ENCODE data around the gene ISYNA1. TPM values are rescaled to one million over a fixed set of nuclear protein-coding genes. Genes with fewer than 3 reads are reported as not detected.

The ISYNA1 gene
- total and polyA plus RNA-seq, 2 of the 4 experiments (the other 2 are of a cell fraction), result 3.4 to 24.7 TPM

DNA sequence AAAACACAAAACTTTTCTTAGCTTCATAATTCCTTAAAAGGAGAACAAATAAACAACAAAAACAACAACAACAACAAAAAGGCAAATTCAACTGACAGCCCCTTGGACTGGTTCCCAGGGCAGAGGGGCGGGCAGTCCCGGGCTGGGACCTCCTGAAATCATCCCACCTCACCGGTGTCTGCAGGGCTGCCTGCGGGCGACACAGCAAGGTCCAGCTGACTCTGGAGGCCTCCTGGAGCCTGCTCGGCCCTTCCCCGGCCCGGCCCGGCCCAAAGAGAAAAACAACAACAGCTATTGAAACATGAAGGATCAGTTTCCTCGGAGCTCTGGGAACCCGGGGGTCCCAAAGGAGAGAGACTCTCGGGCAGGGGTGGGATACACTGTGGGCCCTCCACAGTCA, 5.0 kb upstream of the ISYNA1 start:
- dilution Hi-C loops (cut with HindIII; ENCODE audit: low sequenced_read_pairs, unreplicated experiment), result no loop called here

More for the DNA sequence above, 5.0 kb upstream of the ISYNA1 start:
- in situ Hi-C loops (cut with MboI; ENCODE audit: low sequenced_read_pairs), result no loop called here
- H3K27me3 ChIP-seq (ENCODE audit: control insufficient read depth, insufficient read depth, low read length), result no peaks in the 10 kb centered on the region
- no peak overlapping the region for H4K91ac ChIP-seq (ENCODE audit: insufficient read depth, low read depth, low read length)
- peaks cover 56% of the 10 kb centered on the region for H4K20me1 ChIP-seq (ENCODE audit: insufficient read depth, low read length)
- intact Hi-C loops (cut with micrococcal nuclease), result no loop called here
- no peak overlapping the region for H2AK9ac ChIP-seq (replicated peaks; ENCODE audit: low read depth, low read length, poor library complexity)
- H3K4me3 ChIP-seq (ENCODE audit: insufficient read depth, low read depth, low read length), result no peak overlapping the region
- H3K27ac ChIP-seq (ENCODE audit: insufficient read depth, low read length), result no peak overlapping the region
- no peak overlapping the region for H3K14ac ChIP-seq (replicated peaks; ENCODE audit: low read depth, low read length)
- H3K56ac ChIP-seq (ENCODE audit: extremely low read depth, insufficient read depth, low read length), result no peak overlapping the region
- WGBS, 2 experiments (ENCODE audit: extremely low coverage in 2 of 2, insufficient read length in 1 of 2), result 80% methylated on average over 6 of the region's 12 CpGs; no CpG with 5 or more reads in 1 of the 2 experiments
- H4K8ac ChIP-seq (ENCODE audit: low read depth in 2 of 2, low read length in 2 of 2), result no peak overlapping the region
- no TSS peak for BruUV-seq (replicated peaks)
- H2AK5ac ChIP-seq (ENCODE audit: low read depth, low read length), result no peak overlapping the region
- H3K4me2 ChIP-seq (ENCODE audit: low read depth, low read length), result no peak overlapping the region
- H3K23ac ChIP-seq (ENCODE audit: low read depth, low read length), result no peak overlapping the region
- H3K4me1 ChIP-seq (ENCODE audit: control insufficient read depth, insufficient read depth, low read length), result peaks cover 14% of the 10 kb centered on the region; the same call in 1 of the 2 replicates
- ChIA-PET POLR2A (ENCODE audit: unreplicated experiment) (no interaction called here), CTCF (no interaction called here)
- H3K9me3 ChIP-seq (ENCODE audit: control insufficient read depth, insufficient read depth, low read length), result no peaks in the 10 kb centered on the region
- TF ChIP-seq RFX5 (IDR thresholded peaks at IDR 0.05; ENCODE audit: low read depth, low read length) (no peak), MAZ (IDR thresholded peaks at IDR 0.05; ENCODE audit: borderline replicate concordance, low read depth, low read length) (no peak), FOS (IDR thresholded peaks at IDR 0.05; ENCODE audit: low read depth, low read length) (no peak), RAD21 (IDR thresholded peaks at IDR 0.05; ENCODE audit: low read length) (no peak), CEBPB (IDR thresholded peaks at IDR 0.05; ENCODE audit: low read depth, low read length) (no peak), SMC3 (IDR thresholded peaks at IDR 0.05; ENCODE audit: low read depth, low read length) (no peak), MAFK (IDR thresholded peaks at IDR 0.05; ENCODE audit: low read depth, low read length) (no peak), NFE2L2 (IDR thresholded peaks at IDR 0.05; ENCODE audit: low read depth, low read length) (no peak), USF2 (IDR thresholded peaks at IDR 0.05; ENCODE audit: low read depth, low read length) (no peak), POLR2A (IDR thresholded peaks at IDR 0.05; ENCODE audit: low read depth, low read length) (no peak), MXI1 (IDR thresholded peaks at IDR 0.05; ENCODE audit: borderline replicate concordance, low read depth, low read length) (no peak), RCOR1 (IDR thresholded peaks at IDR 0.05; ENCODE audit: insufficient replicate concordance, low read length) (no peak)
- H3K18ac ChIP-seq (ENCODE audit: low read depth, low read length), result no peak overlapping the region
- H3K79me1 ChIP-seq (ENCODE audit: low read depth in 1 of 2, low read length in 2 of 2), result peaks cover 9 to 30% of the 10 kb centered on the region in 2 experiments
- no peak overlapping the region for H3K4ac ChIP-seq (ENCODE audit: low read depth, low read length)
- DNase-seq (no peak), ATAC-seq (ENCODE audit: low read depth) (no peak)
- H4K5ac ChIP-seq (ENCODE audit: low read depth, low read length), result no peak overlapping the region
- H2BK120ac ChIP-seq (ENCODE audit: low read depth, low read length), result no peak overlapping the region
- no peak overlapping the region for H2BK15ac ChIP-seq (ENCODE audit: low read depth, low read length)
- no peak overlapping the region for H2BK20ac ChIP-seq (ENCODE audit: low read depth, low read length)
- H3K9ac ChIP-seq (ENCODE audit: low read depth, low read length), result no peak overlapping the region
- H3K36me3 ChIP-seq (ENCODE audit: control insufficient read depth, insufficient read depth, low read length), result peaks cover 43% of the 10 kb centered on the region
- H3K9me1 ChIP-seq (ENCODE audit: insufficient read depth, low read length), result peaks cover 9% of the 10 kb centered on the region; the same call in 1 of the 2 replicates
- no peak overlapping the region for H2BK5ac ChIP-seq (ENCODE audit: low read depth, low read length, poor library complexity, severe bottlenecking)
- no peak overlapping the region for H2AFZ ChIP-seq (replicated peaks; ENCODE audit: low read length, poor library complexity)
